A549 (cell line): ENCODE data around the gene TYR. TPM values are rescaled to one million over a fixed set of nuclear protein-coding genes. Genes with fewer than 3 reads are reported as not detected.

Experiments used
- ATAC-seq, 2 experiments: fragments of 200-7000 bp in 1 of 2; fragments of >200 bp in 1 of 2; cut with Nextera tagmentation in 1 of 2; cut with Tn5 transposase in 1 of 2; 3 replicates each; pipeline versions ENCODE4 v1.8.0 to v1.9.1; 2018 to 2020; ENCODE audit warnings: mild to moderate bottlenecking in 1 of 2, moderate library complexity in 1 of 2
- CTCF ChIA-PET: fragments of 300-600 bp; sonication (Branson Sonifier 250); formaldehyde crosslinking; extraction: SDS; loops from one replicate; lab custom pipeline; 2021; ENCODE audit warnings: antibody characterized with exemption, inconsistent platforms; lab: Yijun Ruan, JAX
- POLR2A ChIA-PET: fragments of 350-600 bp; formaldehyde crosslinking; extraction: SDS; loops from one replicate; lab custom pipeline; 2021; ENCODE audit warnings: antibody characterized with exemption, inconsistent platforms; lab: Yijun Ruan, JAX
- DNase-seq, 2 experiments: peaks; one replicate each; pipeline versions ENCODE4 v3.0.0 to v3.0.0-alpha.2; 2011 to 2016; ENCODE audit warnings: low read depth in 1 of 2, low spot score in 1 of 2
- FAIRE-seq: peaks from 2 replicates; lab custom pipeline; 2011; peaks lifted over from hg19 to GRCh38; lab: Jason Lieb, UNC
- H3K27ac ChIP-seq, 2 experiments: fragments of >200 bp; sonication (Bioruptor Twin); formaldehyde crosslinking; 3 replicates each; pipeline ENCODE4 v1.5.1; 2016 to 2017
- H3K4me1 ChIP-seq: fragments of >200 bp; sonication (Bioruptor Twin); formaldehyde crosslinking; 3 replicates; pipeline ENCODE4 v1.6.1; 2016
- H3K4me2 ChIP-seq: fragments of >200 bp; sonication (Bioruptor Twin); formaldehyde crosslinking; 3 replicates; pipeline ENCODE4 v1.6.1; 2016
- H3K4me3 ChIP-seq: fragments of >200 bp; sonication (Bioruptor Twin); formaldehyde crosslinking; 3 replicates; pipeline ENCODE4 v1.5.1; 2016
- H3K9me3 ChIP-seq: fragments of >200 bp; sonication (Bioruptor Twin); formaldehyde crosslinking; 3 replicates; pipeline ENCODE4 v1.6.1; 2016
- BHLHE40 ChIP-seq: IDR thresholded peaks from 2 replicates; pipeline ENCODE4 v1.6.1; 2012; ENCODE audit warnings: low read depth, low read length, inconsistent platforms
- CBX2 ChIP-seq: fragments of 200-600 bp; sonication (generic); IDR thresholded peaks from 2 replicates; pipeline ENCODE4 v1.6.1; 2016; ENCODE audit warnings: low read depth, mild to moderate bottlenecking, borderline replicate concordance
- ESRRA ChIP-seq: fragments of 150-350 bp; IDR thresholded peaks from 2 replicates; pipeline ENCODE4 v1.6.1; 2014; ENCODE audit warnings: mild to moderate bottlenecking, low read length, borderline replicate concordance
- FOXS1 ChIP-seq: fragments of 250-450 bp; sonication (Bioruptor Pico); IDR thresholded peaks from 2 replicates; pipeline ENCODE4 v1.5.0; 2020; ENCODE audit warnings: mild to moderate bottlenecking, moderate library complexity
- GATA3 ChIP-seq: IDR thresholded peaks from 2 replicates; pipeline ENCODE4 v1.6.1; 2012; ENCODE audit warnings: borderline replicate concordance
- HOXB5 ChIP-seq: fragments of 250-450 bp; sonication (Bioruptor Pico); IDR thresholded peaks from 2 replicates; pipeline ENCODE4 v1.5.0; 2020; ENCODE audit warnings: mild to moderate bottlenecking, moderate library complexity
- KDM5A ChIP-seq: fragments of 200-600 bp; sonication (generic); IDR thresholded peaks from 2 replicates; pipeline ENCODE4 v1.6.1; 2016; ENCODE audit warnings: antibody characterized with exemption, mild to moderate bottlenecking
- NPAS2 ChIP-seq: fragments of 250-450 bp; sonication (Bioruptor Pico); IDR thresholded peaks from 2 replicates; pipeline ENCODE4 v1.8.0; 2022; ENCODE audit warnings: mild to moderate bottlenecking, moderate library complexity, borderline replicate concordance
- PBX3 ChIP-seq: IDR thresholded peaks from 2 replicates; pipeline ENCODE4 v1.6.1; 2012
- POLR2A ChIP-seq: IDR thresholded peaks from 2 replicates; pipeline ENCODE4 v1.6.1; 2012; ENCODE audit warnings: mild to moderate bottlenecking, low read length
- POLR2AphosphoS2 ChIP-seq: conservative IDR thresholded peaks from 2 replicates; pipeline ENCODE4 v1.6.1; 2012; ENCODE audit warnings: low read length, improper control_type of control experiment, inconsistent platforms
- RARB ChIP-seq: fragments of 250-450 bp; sonication (Bioruptor Pico); IDR thresholded peaks from 2 replicates; pipeline ENCODE4 v1.8.0; 2021; ENCODE audit warnings: mild to moderate bottlenecking, moderate library complexity
- REST ChIP-seq: fragments of 200-600 bp; sonication (generic); IDR thresholded peaks from 2 replicates; pipeline ENCODE4 v1.6.1; 2016; ENCODE audit warnings: antibody characterized with exemption, mild to moderate bottlenecking, moderate library complexity
- TFCP2L1 ChIP-seq: fragments of 250-450 bp; sonication (Bioruptor Pico); IDR thresholded peaks from 2 replicates; pipeline ENCODE4 v1.5.0; 2021; ENCODE audit warnings: mild to moderate bottlenecking
- ZFP36 ChIP-seq: fragments of 450-650 bp; IDR thresholded peaks from 2 replicates; pipeline ENCODE4 v1.6.1; 2014; ENCODE audit warnings: borderline replicate concordance; ENCODE audit not compliant: partially characterized antibody
- ZNF302 ChIP-seq: fragments of 250-450 bp; sonication (Bioruptor Pico); IDR thresholded peaks from 2 replicates; pipeline ENCODE4 v1.9.0; 2021; ENCODE audit warnings: inconsistent platforms, mild to moderate bottlenecking, moderate library complexity
- ZSCAN20 ChIP-seq: fragments of 250-450 bp; sonication (Bioruptor Pico); IDR thresholded peaks from 2 replicates; pipeline ENCODE4 v1.8.0; 2022; ENCODE audit warnings: mild to moderate bottlenecking, moderate library complexity
- WGBS: methylation state at CpG from one replicate; pipeline ENCODE4 v1.1.6; 2017; ENCODE audit errors: missing lambda C conversion rate; 5-methylcytosine and 5-hydroxymethylcytosine counted together
- polyA minus RNA-seq: library from RNA; depleted of rRNA, polyadenylated mRNA; stranded (reverse); fragments of >200 nt; gene quantifications from 2 replicates; pipeline ENCODE4 v1.2.3, GENCODE V29; 2011; rRNA and poly(A)+ RNA removed
- polyA plus RNA-seq, 4 experiments: library from polyadenylated mRNA; depleted of rRNA in 3 of 4; stranded (reverse); fragments of >200 nt; fragmentation: RNase III in 1 of 4; extraction: RNeasy Plus Mini Kit Qiagen cat#74134 plus additional on column Dnase treatment in 1 of 4; gene quantifications; 2 replicates in 3 of 4; 3 replicates in 1 of 4; pipeline ENCODE4 v1.2.3, GENCODE V29; 2011 to 2017
- TF ChIP-seq, protein P1 (sequence below): fragments of >200 bp; sonication (Bioruptor Twin); formaldehyde crosslinking; IDR thresholded peaks from 3 replicates; pipeline ENCODE4 v1.6.1; 2016

Gene TYR
- not detected in 2 replicates for polyA plus RNA-seq (2011; rRNA removed)
- polyA plus RNA-seq (2012; cell fraction: cytosol; rRNA removed), result not detected in 2 replicates
- polyA plus RNA-seq (2012; cell fraction: nucleus; rRNA removed), result not detected in 2 replicates
- polyA plus RNA-seq (2017; fragmentation: RNase III; extraction: RNeasy Plus Mini Kit Qiagen cat#74134 plus additional on column Dnase treatment), result not detected in 3 replicates
- polyA minus RNA-seq, result not detected in 2 replicates

GRCh38 chr11:89177691-89178231 lies at the start of gene TYR:
TSS of gene TYR (plus strand) at chr11:89177875. CDS start at chr11:89177954, 79 bp downstream.
- POLR2A ChIA-PET, result no interaction called here
- DNase-seq (no peak), FAIRE-seq (no peak), ATAC-seq (no peak)
- 26% methylated on average over 8 of the region's 8 CpGs for WGBS
- TF ChIP-seq POLR2A (no peak), KDM5A (no peak), ZFP36 (no peak), HOXB5 (no peak), GATA3 (no peak), TFCP2L1 (CRISPR knock-in tag) (no peak), PBX3 (no peak), ESRRA (no peak), RARB (CRISPR knock-in tag) (no peak)
- TF ChIP-seq, protein P1, sequence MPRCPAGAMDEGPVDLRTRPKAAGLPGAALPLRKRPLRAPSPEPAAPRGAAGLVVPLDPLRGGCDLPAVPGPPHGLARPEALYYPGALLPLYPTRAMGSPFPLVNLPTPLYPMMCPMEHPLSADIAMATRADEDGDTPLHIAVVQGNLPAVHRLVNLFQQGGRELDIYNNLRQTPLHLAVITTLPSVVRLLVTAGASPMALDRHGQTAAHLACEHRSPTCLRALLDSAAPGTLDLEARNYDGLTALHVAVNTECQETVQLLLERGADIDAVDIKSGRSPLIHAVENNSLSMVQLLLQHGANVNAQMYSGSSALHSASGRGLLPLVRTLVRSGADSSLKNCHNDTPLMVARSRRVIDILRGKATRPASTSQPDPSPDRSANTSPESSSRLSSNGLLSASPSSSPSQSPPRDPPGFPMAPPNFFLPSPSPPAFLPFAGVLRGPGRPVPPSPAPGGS, result no peak
- Histone ChIP-seq H3K9me3 (no peaks in the 10 kb centered on the region), H3K4me1 (no peaks in the 10 kb centered on the region), H3K4me3 (no peak within 1 kb of the TSS), H3K4me2 (no peak within 1 kb of the TSS), H3K27ac (no peak within 1 kb of the TSS)
- CTCF ChIA-PET, result no interaction called here

GRCh38 chr11:89136606-89137005 lies 41.1 kb upstream of the TYR start:
- DNase-seq, result no peak
- POLR2A ChIA-PET, result no interaction called here
- no peak overlapping the region for H3K4me2 ChIP-seq
- CTCF ChIA-PET, result no interaction called here
- no peak for TF ChIP-seq CBX2
- no peak for TF ChIP-seq HOXB5
- TF ChIP-seq BHLHE40, result no peak
- TF ChIP-seq REST, result no peak
- TF ChIP-seq, all 56 proteins: peak for 0
- Histone ChIP-seq H3K27ac (no peak overlapping the region), H3K9me3 (no peaks in the 10 kb centered on the region), H3K4me1 (no peaks in the 10 kb centered on the region), H3K4me3 (no peak overlapping the region)
- ATAC-seq (no peak), FAIRE-seq (no peak)

GRCh38 chr11:89147229-89147628 lies 30.4 kb upstream of the TYR start:
- no peak for ATAC-seq
- no peak for FAIRE-seq
- no peaks in the 10 kb centered on the region for H3K9me3 ChIP-seq
- no peak overlapping the region for H3K4me3 ChIP-seq
- 0% methylated on average over 1 of the region's 1 CpG for WGBS
- ChIA-PET CTCF (no interaction called here), POLR2A (no interaction called here)
- TF ChIP-seq KDM5A (no peak), NPAS2 (CRISPR knock-in tag) (no peak), ZNF302 (CRISPR knock-in tag) (no peak), ZSCAN20 (CRISPR knock-in tag) (no peak), POLR2AphosphoS2 (no peak), FOXS1 (no peak)
- H3K4me2 ChIP-seq, result no peak overlapping the region
- H3K4me1 ChIP-seq, result no peaks in the 10 kb centered on the region
- H3K27ac ChIP-seq, result no peak overlapping the region
- DNase-seq, result peak in 1 of 2 experiments; percentile 0
